ENCODE data around the gene DNAH2. TPM values are rescaled to one million over a fixed set of nuclear protein-coding genes. Genes with fewer than 3 reads are reported as not detected.

The DNAH2 gene
- total and polyA plus RNA-seq, 2 of the 13 experiments (the other 11 are each of a cell fraction or from before 2014, with no cell fraction given): not detected

GRCh38 chr17:7686222-7687071 lies 31.1 kb upstream of the DNAH2 start (continued):
- TF ChIP-seq ARID3A (IDR thresholded peaks at IDR 0.05; ENCODE audit: low read depth, low read length): no peak; the same call in 1 of the 2 replicates
- no peak for TF ChIP-seq GTF2F1 (IDR thresholded peaks at IDR 0.05; ENCODE audit: low read length)
- peak; percentile 50 for TF ChIP-seq GABPA (IDR thresholded peaks at IDR 0.05; ENCODE audit: low read depth, low read length)
- TF ChIP-seq GABPA (CRISPR knock-in tag; IDR thresholded peaks at IDR 0.05; ENCODE audit: low read depth): peak; percentile 86
- TF ChIP-seq ZNF788 (CRISPR knock-in tag; IDR thresholded peaks at IDR 0.05; ENCODE audit: borderline replicate concordance): no peak; the same call in 1 of the 2 replicates
- no peak for TF ChIP-seq ZNF280D (CRISPR knock-in tag; IDR thresholded peaks at IDR 0.05)
- no peak for TF ChIP-seq NPAS2 (CRISPR knock-in tag; IDR thresholded peaks at IDR 0.05; ENCODE audit: borderline replicate concordance)
- peak; percentile 61; the same call in 1 of the 2 replicates for TF ChIP-seq ZBTB42 (CRISPR knock-in tag; IDR thresholded peaks at IDR 0.05)
- TF ChIP-seq ZBTB46 (CRISPR knock-in tag; IDR thresholded peaks at IDR 0.05; ENCODE audit: borderline replicate concordance): no peak
- TF ChIP-seq ZNF75D (CRISPR knock-in tag; IDR thresholded peaks at IDR 0.05; ENCODE audit: borderline replicate concordance): no peak
- no peak for TF ChIP-seq ZNF674 (CRISPR knock-in tag; IDR thresholded peaks at IDR 0.05; ENCODE audit: low read depth)
- TF ChIP-seq NONO (IDR thresholded peaks at IDR 0.05): peak; percentile 98; the same call in 1 of the 2 replicates
- TF ChIP-seq NONO (CRISPR knock-in tag; conservative IDR thresholded peaks at IDR 0.05): no peak; the same call in none of the 2 replicates
- TF ChIP-seq MED13 (CRISPR knock-in tag; IDR thresholded peaks at IDR 0.05): no peak
- TF ChIP-seq TAF1 (CRISPR knock-in tag; IDR thresholded peaks at IDR 0.05): peak; percentile 50; the same call in 1 of the 2 replicates
- no peak for TF ChIP-seq ZNF770 (CRISPR knock-in tag; IDR thresholded peaks at IDR 0.05)
- 0 out of 2 replicates have a peak, but pooled peaks have one; percentile 34 for TF ChIP-seq PHF21A (CRISPR knock-in tag; IDR thresholded peaks at IDR 0.05)
- peak; percentile 84 for TF ChIP-seq ZFP90 (CRISPR knock-in tag; IDR thresholded peaks at IDR 0.05; ENCODE audit: borderline replicate concordance)
- no peak for TF ChIP-seq ZNF772 (CRISPR knock-in tag; IDR thresholded peaks at IDR 0.05)
- peak; percentile 85; the same call in 1 of the 2 replicates for TF ChIP-seq ZNF230 (CRISPR knock-in tag; IDR thresholded peaks at IDR 0.05)
- TF ChIP-seq CHD2 (IDR thresholded peaks at IDR 0.05; ENCODE audit: low read depth, low read length): no peak
